Adipose tissue (tissue), 3 donors: ENCODE results near the gene MBTPS2. TPM values are rescaled to one million over a fixed set of nuclear protein-coding genes. Genes with fewer than 3 reads are reported as not detected.
"Not testable (repeated sequence)": the region's sequence is repeated elsewhere in the genome, so short reads cannot be mapped to it uniquely, and the experiment has no call there.

Experiments used
- H3K27ac ChIP-seq: one replicate; pipeline ENCODE4 v1.5.1; 2013; ENCODE audit warnings: low read depth, low read length
- WGBS, 3 donors: extraction: QIAGEN DNeasy Blood & Tissue Kit; methylation state at CpG; one replicate each; pipeline ENCODE4 v1.1.7; 2013; 5-methylcytosine and 5-hydroxymethylcytosine counted together
- polyA plus RNA-seq, 3 donors: library from polyadenylated mRNA; stranded (reverse); fragments of 200-250 nt; gene quantifications; one replicate each; pipeline ENCODE4 v1.2.3, GENCODE V29; 2013
- donor health status: healthy with polysubstance abuse.
- donor health status: Bipolar disorder and iron deficiency.
- donor health status: healthy.

MBTPS2 gene
- 1 to 10 TPM; 4.2 to 7.2 (median 4.7) TPM for polyA plus RNA-seq

- no peak within 1 kb of the TSS for H3K27ac ChIP-seq
- WGBS, 3 donors: 0 to 25% (median 0%) methylated on average over 27 to 60 of the region's 61 CpGs
These were observed at the start of gene MBTPS2 for GRCh38 chrX:21839334-21840192. Gene MBTPS2, plus strand, starts transcription at chrX:21839617. Its CDS starts 118 bp downstream, at chrX:21839735.

GRCh38 chrX:21798677-21799219 lies 40.7 kb upstream of the MBTPS2 start:
- WGBS, 3 donors: 20 to 74% (median 72%) methylated on average over 6 of the region's 6 CpGs
- no peak overlapping the region for H3K27ac ChIP-seq

DNA sequence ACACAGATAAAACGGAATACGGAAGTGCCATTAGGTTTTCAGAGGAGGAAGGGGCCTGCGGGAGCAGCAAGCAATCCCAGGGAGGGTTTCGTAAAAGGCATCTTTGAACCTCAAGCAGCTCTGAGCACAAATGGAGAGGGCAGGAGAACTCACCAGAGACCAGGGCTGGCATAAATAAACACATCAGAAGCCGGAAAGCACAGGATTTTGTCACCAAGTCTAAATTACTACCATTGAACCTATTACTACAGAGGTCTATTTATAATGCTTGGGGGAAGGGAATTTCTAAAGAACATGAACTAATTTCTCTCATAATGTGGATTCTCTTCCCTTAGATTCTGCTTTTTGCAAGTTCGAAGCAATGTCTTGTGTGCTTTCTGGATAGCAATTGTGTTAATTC lies 39.6 kb upstream of the MBTPS2 start:
- H3K27ac ChIP-seq: no peak overlapping the region
- WGBS, 3 donors: 78 to 79% (median 78%) methylated on average over 6 of the region's 6 CpGs

- 0 to 14% (median 5%) methylated on average over 1 of the region's 1 CpG for WGBS, 3 donors
- H3K27ac ChIP-seq: no peak overlapping the region
These were observed 39.1 kb upstream of the MBTPS2 start for GRCh38 chrX:21800344-21800770.

- 51 to 61% (median 56%) methylated on average over 7 of the region's 7 CpGs for WGBS, 3 donors
- no peak overlapping the region for H3K27ac ChIP-seq
These were observed 37.3 kb upstream of the MBTPS2 start for GRCh38 chrX:21802054-21802670.

DNA sequence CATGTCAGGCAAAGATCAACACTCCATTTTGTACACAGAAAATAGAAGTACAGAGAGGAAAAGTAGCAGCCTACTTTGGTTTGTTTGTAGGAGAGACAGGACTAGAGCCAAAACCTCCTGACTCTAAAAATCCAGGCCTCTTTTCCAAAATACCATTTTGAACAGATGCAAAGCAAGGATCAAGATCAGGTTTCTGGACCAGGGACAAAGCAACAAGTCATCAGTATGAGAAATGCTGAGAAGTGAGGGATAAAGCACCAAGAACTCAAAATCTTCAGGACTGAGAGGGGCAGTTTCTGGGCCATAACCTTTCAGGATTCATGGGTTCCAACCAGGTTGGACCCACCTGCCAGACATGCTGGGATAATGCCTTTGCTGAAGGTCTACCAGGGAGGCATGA lies 36.6 kb upstream of the MBTPS2 start:
- no peak overlapping the region for H3K27ac ChIP-seq

DNA sequence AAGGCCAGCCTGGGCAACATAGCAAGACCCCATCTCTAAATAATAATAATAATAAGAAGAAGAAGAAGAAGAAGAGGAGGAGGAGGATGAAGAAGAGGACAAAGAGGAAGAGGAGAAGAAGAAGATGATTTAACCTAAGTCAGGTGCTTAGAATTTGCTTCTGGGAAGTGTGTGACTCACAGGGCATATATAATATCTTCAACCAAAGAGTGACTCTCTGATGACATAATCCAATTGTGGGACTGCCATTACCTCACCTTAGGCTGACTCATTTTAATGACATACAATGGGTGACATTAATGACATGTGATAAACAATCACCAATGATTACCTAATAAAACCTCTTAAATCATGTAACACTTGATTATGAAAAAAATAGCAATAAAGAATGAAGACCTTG lies 32.7 kb upstream of the MBTPS2 start:
- H3K27ac ChIP-seq: no peak overlapping the region

DNA sequence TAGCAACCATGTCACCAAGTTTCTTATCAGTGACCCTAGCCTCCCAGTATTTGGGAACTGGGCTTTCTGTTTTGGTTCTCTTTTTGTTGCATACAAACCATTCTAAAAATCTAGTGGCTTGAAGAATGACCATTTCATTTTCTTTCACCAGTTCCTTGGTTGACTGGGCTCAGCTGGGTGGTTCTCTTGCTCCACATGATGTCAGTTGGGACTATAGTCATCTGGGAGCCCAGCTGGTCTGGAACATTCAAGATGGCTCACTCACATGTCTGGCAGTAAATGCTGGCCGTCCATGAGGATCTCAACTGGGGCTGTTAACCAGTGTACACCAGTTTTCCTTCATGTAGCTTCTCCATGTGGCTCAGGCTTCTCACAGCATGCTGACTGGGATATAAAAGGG lies 27.6 kb upstream of the MBTPS2 start:
- H3K27ac ChIP-seq: no peak overlapping the region
- 64 to 88% (median 82%) methylated on average over 1 of the region's 1 CpG for WGBS, 3 donors

DNA sequence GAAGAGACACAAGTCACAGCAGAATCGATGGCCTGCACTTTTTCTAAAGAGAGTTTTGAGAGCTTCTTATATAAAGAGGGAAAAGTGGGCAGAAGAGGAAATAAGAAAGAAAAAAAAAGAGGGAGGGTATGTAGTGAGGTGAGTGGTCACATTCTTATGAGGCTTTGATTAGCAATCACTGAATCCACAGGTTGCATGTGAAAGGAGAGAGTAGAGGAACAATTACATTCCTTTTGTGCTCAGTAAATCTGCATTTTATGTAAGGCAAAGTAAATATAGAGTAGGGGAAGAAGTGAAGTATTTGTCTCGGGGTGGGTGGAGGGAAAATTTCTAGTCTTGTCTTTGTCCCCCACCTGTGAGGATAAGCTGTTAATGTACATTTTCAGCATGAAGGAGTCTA lies 26.8 kb upstream of the MBTPS2 start:
- no peak overlapping the region for H3K27ac ChIP-seq
- 63 to 81% (median 75%) methylated on average over 2 of the region's 2 CpGs for WGBS, 3 donors

DNA sequence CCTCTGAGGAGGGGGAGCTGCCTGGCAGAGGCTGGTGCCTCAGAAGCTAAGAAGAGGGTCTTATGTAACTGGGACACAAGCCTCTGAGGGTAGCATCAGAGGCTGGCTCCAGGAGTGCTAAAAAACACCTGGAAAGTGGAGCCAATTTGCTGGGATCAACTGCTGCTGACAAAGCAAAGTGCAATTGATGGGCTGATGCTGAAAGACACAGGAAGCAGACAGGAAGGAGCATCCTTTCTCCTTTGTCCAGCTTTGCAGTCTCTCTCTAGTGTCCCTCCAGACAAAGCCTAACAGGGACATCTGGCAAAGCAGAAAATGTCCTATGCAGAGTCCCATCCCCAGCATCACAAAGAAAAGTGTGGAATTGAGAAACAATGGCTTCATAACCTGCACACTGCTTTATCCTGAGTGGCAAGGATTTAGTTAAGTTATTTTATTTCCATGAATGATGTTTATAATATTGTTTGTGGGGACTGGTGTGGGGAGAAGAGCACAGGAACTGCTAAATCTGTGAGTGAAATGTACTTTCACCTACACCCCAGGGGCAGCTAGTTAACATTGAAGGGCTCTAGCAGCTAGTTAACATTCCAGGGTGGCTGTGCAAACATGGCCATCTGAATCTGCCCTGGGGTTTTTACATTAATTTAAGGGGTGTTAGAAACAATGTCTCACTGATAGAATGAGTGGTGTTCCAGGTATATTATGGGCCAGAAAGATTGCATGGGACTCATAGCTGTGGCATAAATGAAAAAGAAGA lies 25.6 kb upstream of the MBTPS2 start:
- no peak overlapping the region for H3K27ac ChIP-seq

DNA sequence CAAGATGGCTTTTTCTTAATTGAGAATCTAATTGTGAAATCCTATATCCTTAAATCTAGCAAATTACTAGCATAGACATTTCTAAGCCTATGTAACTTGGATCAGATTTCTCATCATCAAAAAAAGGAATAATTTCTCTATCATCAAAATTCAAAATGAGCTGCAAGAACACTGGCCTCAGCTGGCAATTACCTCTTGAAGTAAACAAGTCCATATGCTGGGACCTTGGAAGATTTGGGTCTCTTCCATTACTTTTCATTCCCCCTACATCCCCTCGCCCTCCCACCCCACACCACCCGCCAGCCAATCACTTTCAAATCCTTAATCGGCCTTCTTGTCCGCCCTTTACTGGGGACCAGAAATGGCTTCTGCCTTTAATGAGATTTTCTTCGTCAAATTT lies 23.3 kb upstream of the MBTPS2 start:
- WGBS, 3 donors: 77 to 93% (median 89%) methylated on average over 5 of the region's 5 CpGs
- no peak overlapping the region for H3K27ac ChIP-seq

- H3K27ac ChIP-seq: not testable (repeated sequence)
- 75 to 100% (median 93%) methylated on average over 1 of the region's 1 CpG for WGBS, 3 donors
These were observed 19.2 kb upstream of the MBTPS2 start for GRCh38 chrX:21820170-21820569.

- 85 to 97% (median 94%) methylated on average over 3 of the region's 3 CpGs for WGBS, 3 donors
- no peak overlapping the region for H3K27ac ChIP-seq
These were observed 17.5 kb upstream of the MBTPS2 start for GRCh38 chrX:21821875-21822274.

DNA sequence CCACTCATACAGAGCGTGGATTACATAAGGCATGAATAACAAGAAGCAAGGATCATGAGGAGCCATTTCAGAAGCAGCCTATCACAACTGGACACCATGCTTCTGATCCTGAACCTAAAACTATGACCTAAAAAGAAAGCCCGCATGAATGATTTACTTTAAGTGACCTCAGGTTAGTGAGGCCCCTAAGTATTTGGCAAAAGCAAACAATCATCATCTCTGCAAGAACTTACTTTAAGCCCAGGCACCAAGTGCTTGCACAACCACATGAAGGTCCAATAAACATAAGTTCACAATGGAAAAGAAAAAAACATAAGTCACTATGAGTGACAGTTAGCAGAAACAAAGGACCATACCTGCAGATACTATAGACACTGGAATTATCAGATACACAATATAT lies 7.9 kb upstream of the MBTPS2 start:
- no peak overlapping the region for H3K27ac ChIP-seq
- 65 to 85% (median 69%) methylated on average over 2 of the region's 2 CpGs for WGBS, 3 donors

DNA sequence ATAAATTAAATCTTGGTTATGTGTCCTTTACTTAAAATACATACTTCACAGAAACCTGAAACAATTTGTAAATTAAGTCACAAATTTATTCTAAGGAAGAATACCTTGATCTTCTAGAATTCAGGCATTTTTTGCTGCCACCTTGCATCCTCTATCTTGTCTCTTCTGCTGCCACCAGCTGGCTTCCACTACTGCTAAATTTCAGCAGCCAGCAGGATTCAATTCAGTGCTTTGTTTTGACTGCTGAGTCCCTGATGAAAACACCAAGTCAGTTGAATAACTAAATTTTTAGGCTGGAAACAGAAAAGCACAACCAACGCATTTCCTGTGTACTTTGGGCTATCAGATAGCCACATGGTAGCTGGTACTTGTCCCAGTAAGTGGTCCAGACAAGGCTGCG lies 2.4 kb upstream of the MBTPS2 start:
- WGBS, 3 donors: 78 to 87% (median 81%) methylated on average over 2 of the region's 2 CpGs
- H3K27ac ChIP-seq: no peak overlapping the region

DNA sequence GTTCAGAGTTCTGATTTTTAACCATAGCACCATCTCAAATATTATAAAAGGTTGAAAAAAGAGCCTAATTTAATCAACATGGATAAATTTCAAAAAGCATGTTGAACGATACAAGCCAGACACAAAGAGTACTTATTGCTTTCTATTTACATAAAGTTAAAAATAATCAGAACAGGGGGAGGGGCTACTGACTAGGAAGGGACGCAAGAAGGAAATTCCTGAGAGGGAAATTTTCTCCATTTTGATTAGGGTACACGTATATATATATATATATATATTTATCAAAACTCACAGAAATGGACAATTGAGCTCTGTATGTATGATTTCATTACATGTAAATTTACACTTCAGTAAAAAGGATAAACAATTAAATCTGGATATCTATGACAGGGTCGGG lies 482 bp upstream of the MBTPS2 start:
- 0 to 37% (median 2%) methylated on average over 4 of the region's 4 CpGs for WGBS, 3 donors
- no peak overlapping the region for H3K27ac ChIP-seq

- WGBS, 3 donors: 2 to 36% (median 4%) methylated on average over 6 of the region's 6 CpGs
- H3K27ac ChIP-seq: no peak overlapping the region
These were observed 752 bp downstream of the MBTPS2 start for GRCh38 chrX:21840193-21840545.

GRCh38 chrX:21843179-21843578 lies 3.8 kb downstream of the MBTPS2 start:
- WGBS, 3 donors: 30 to 81% (median 60%) methylated on average over 5 of the region's 5 CpGs
- H3K27ac ChIP-seq: no peak overlapping the region

DNA sequence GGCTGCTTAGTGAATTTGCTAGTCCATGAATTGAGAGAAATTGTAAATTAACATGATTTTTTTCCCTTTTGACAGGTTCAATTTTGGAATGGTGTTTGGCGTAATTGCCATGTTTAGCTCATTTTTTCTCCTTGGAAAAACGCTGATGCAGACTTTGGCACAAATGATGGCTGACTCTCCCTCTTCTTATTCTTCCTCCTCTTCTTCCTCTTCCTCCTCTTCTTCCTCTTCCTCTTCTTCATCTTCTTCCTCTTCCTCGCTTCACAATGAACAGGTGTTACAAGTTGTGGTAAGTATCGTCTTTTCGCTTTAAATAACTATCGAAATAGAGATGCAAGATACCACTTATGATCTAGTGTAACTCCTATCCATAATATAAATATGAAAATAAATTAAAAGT lies 5.7 kb downstream of the MBTPS2 start:
- WGBS, 3 donors: 86 to 98% (median 90%) methylated on average over 6 of the region's 6 CpGs
- no peak overlapping the region for H3K27ac ChIP-seq
